Measurements from ENCODE around the gene AWAT1. TPM values are rescaled to one million over a fixed set of nuclear protein-coding genes. Genes with fewer than 3 reads are reported as not detected.

Gene AWAT1
- total RNA-seq, 1 experiment from 2014 or later: not detected

- peak overlapping the region; percentile 88 for H3K9ac ChIP-seq (ENCODE audit: low read length)
- no peaks in the 10 kb centered on the region for H3K9me3 ChIP-seq (ENCODE audit: low read length)
- DNase-seq (peak; percentile 14), ATAC-seq (no peak)
- H3K79me2 ChIP-seq (ENCODE audit: low read length): peaks cover 53% of the 10 kb centered on the region
- H3K36me3 ChIP-seq (ENCODE audit: low read depth, low read length): peaks cover 10% of the 10 kb centered on the region; the same call in 1 of the 2 replicates
- ChIA-PET POLR2A (ENCODE audit: unreplicated experiment) (interaction anchor here (0.6 kb wide), 1 partner anchor 156 kb away, joined by 3 read pairs; the partner anchor contains the start of gene IGBP1), CTCF (interaction anchor here (0.7 to 2.0 kb wide), 2 partner anchors 156 to 188 kb away, joined by 3 to 8 read pairs; partner anchors contain the start of gene IGBP1)
- H3K4me1 ChIP-seq (ENCODE audit: insufficient read depth, low read length): peaks cover 23% of the 10 kb centered on the region
- intact Hi-C loops (cut with micrococcal nuclease): no loop called here
- peak overlapping the region; percentile 93 for H3K4me3 ChIP-seq (ENCODE audit: low read length)
- peak overlapping the region; percentile 7; the same call in 1 of the 2 replicates for H3K27ac ChIP-seq (ENCODE audit: low read length)
- no peaks in the 10 kb centered on the region for H3K9me2 ChIP-seq (replicated peaks; ENCODE audit: low read length)
- no peak for TF ChIP-seq EZH2 (IDR thresholded peaks at IDR 0.05; ENCODE audit: low read length, unreplicated experiment)
- no peak for TF ChIP-seq EZH2phosphoT487 (IDR thresholded peaks at IDR 0.05; ENCODE audit: borderline replicate concordance, low read length)
- TF ChIP-seq CTCF (conservative IDR thresholded peaks at IDR 0.05; ENCODE audit: low read depth, low read length): no peak
- H4K20me1 ChIP-seq (ENCODE audit: low read length): peaks cover 9% of the 10 kb centered on the region
- TSS peak; percentile 79 for BruUV-seq (replicated peaks)
- H3F3A ChIP-seq (ENCODE audit: low read length, unreplicated experiment): peaks cover 5% of the 10 kb centered on the region
- no peaks in the 10 kb centered on the region for H3K27me3 ChIP-seq (ENCODE audit: low read length)
- peak overlapping the region; percentile 94 for H2AFZ ChIP-seq (ENCODE audit: low read length)
- peak overlapping the region; percentile 94 for H3K4me2 ChIP-seq (ENCODE audit: low read length)
Observed at GRCh38 chrX:70289168-70289792, 54.8 kb downstream of the AWAT1 start.

Other genes starting within 250 kb of the AWAT1 start
- not detected in 2 replicates for gene AWAT2, start 184.7 kb upstream of the AWAT1 start, total RNA-seq (2014; rRNA removed)
- not detected in 2 replicates for gene OTUD6A, start 172.2 kb upstream of the AWAT1 start, total RNA-seq (2014; rRNA removed)
- 43.0 and 51.1 TPM in 2 replicates for gene IGBP1, start 101.2 kb upstream of the AWAT1 start, total RNA-seq (2014; rRNA removed)
- gene DGAT2L6, start 57.2 kb upstream of the AWAT1 start, total RNA-seq (2014; rRNA removed): not detected in 2 replicates
- gene P2RY4, start 25.5 kb downstream of the AWAT1 start, total RNA-seq (2014; rRNA removed): 0.62 TPM in 1 of 2 replicates, not detected in the other
- not detected in 2 replicates for gene ARR3, start 33.7 kb downstream of the AWAT1 start, total RNA-seq (2014; rRNA removed)
- not detected in 2 replicates for gene RAB41, start 47.5 kb downstream of the AWAT1 start, total RNA-seq (2014; rRNA removed)
- gene PDZD11, start 55.3 kb downstream of the AWAT1 start, total RNA-seq (2014; rRNA removed): 69.5 and 83.0 TPM in 2 replicates
- gene KIF4A, start 55.4 kb downstream of the AWAT1 start, total RNA-seq (2014; rRNA removed): 35.8 and 43.5 TPM in 2 replicates
- gene GDPD2, start 188.7 kb downstream of the AWAT1 start, total RNA-seq (2014; rRNA removed): 0.04 TPM in 1 of 2 replicates, not detected in the other
- gene DLG3, start 210.2 kb downstream of the AWAT1 start, total RNA-seq (2014; rRNA removed): 26.4 and 32.7 TPM in 2 replicates

Measured in PC-3 (cell line).